ENCODE results near the gene ZNF610. TPM values are rescaled to one million over a fixed set of nuclear protein-coding genes. Genes with fewer than 3 reads are reported as not detected.
A peak's percentile ranks its signal among the peaks of the same experiment; 100 is the strongest.

The ZNF610 gene
- total and polyA plus RNA-seq, 4 donors, result 0.96 to 9.4 (median 1.4) TPM

- peak overlapping the region; percentile 28 to 76 for H3K27ac ChIP-seq (ENCODE audit: low read depth in 1 of 2, low read length in 1 of 2)
- DNase-seq (no peak), ATAC-seq (ENCODE audit: insufficient read depth, low FRiP score) (no peak)
- H3K4me1 ChIP-seq (ENCODE audit: control insufficient read depth in 5 of 5, insufficient read depth in 5 of 5, low read length in 5 of 5), result peaks cover 0 to 13% (median 7%) of the 10 kb centered on the region in 5 donors
- H3K9me3 ChIP-seq (ENCODE audit: control insufficient read depth in 4 of 4, insufficient read depth in 3 of 4, low read length in 3 of 4), result peaks cover 0 to 31% (median 16%) of the 10 kb centered on the region in 4 donors
- TF ChIP-seq CTCF (IDR thresholded peaks at IDR 0.05; ENCODE audit: control extremely low read depth, extremely low read depth), result no peak
- H3K9ac ChIP-seq (ENCODE audit: insufficient read depth in 1 of 2, low read length in 2 of 2), result peak overlapping the region; percentile 45 to 93
- H3K27me3 ChIP-seq (ENCODE audit: control insufficient read depth in 3 of 3, insufficient read depth in 3 of 3, low read length in 2 of 3), result no peaks in the 10 kb centered on the region
- peaks cover 24 to 51% (median 36%) of the 10 kb centered on the region in 4 donors for H3K36me3 ChIP-seq (ENCODE audit: control insufficient read depth in 4 of 4, insufficient read depth in 4 of 4, low read length in 4 of 4)
- H3K4me3 ChIP-seq, result peak overlapping the region; percentile 89
- whole genome bisulfite sequencing, 2 donors, result 3 to 5% methylated on average over 14 of the region's 14 CpGs
Observed at GRCh38 chr19:52398081-52398441, 62.0 kb downstream of the ZNF610 start.

- DNase-seq (no peak), ATAC-seq (ENCODE audit: insufficient read depth, low FRiP score) (no peak)
- no peak overlapping the region for H3K27ac ChIP-seq (ENCODE audit: low read depth in 1 of 2, low read length in 1 of 2)
- 91 to 98% methylated on average over 6 of the region's 6 CpGs for WGBS, 2 donors
- H3K9ac ChIP-seq (ENCODE audit: insufficient read depth in 1 of 2, low read length in 2 of 2), result no peak overlapping the region
- no peaks in the 10 kb centered on the region for H3K27me3 ChIP-seq (ENCODE audit: control insufficient read depth in 3 of 3, insufficient read depth in 3 of 3, low read length in 2 of 3)
- peaks cover 6 to 57% (median 37%) of the 10 kb centered on the region in 4 donors for H3K9me3 ChIP-seq (ENCODE audit: control insufficient read depth in 4 of 4, insufficient read depth in 3 of 4, low read length in 3 of 4)
- no peaks in the 10 kb centered on the region for H3K4me1 ChIP-seq (ENCODE audit: control insufficient read depth in 5 of 5, insufficient read depth in 5 of 5, low read length in 5 of 5)
- TF ChIP-seq CTCF (IDR thresholded peaks at IDR 0.05; ENCODE audit: control extremely low read depth, extremely low read depth), result no peak
- H3K4me3 ChIP-seq, result no peak overlapping the region
- H3K36me3 ChIP-seq (ENCODE audit: control insufficient read depth in 4 of 4, insufficient read depth in 4 of 4, low read length in 4 of 4), result peaks cover 39 to 88% (median 73%) of the 10 kb centered on the region in 4 donors
Observed at GRCh38 chr19:52410276-52410675, 74.2 kb downstream of the ZNF610 start.

- Histone ChIP-seq H3K9me3 (ENCODE audit: control insufficient read depth in 4 of 4, insufficient read depth in 3 of 4, low read length in 3 of 4) (peaks cover 13 to 74% (median 33%) of the 10 kb centered on the region in 4 donors), H3K27ac (ENCODE audit: low read depth in 1 of 2, low read length in 1 of 2) (no peak overlapping the region), H3K27me3 (ENCODE audit: control insufficient read depth in 3 of 3, insufficient read depth in 3 of 3, low read length in 2 of 3) (no peaks in the 10 kb centered on the region), H3K9ac (ENCODE audit: insufficient read depth in 1 of 2, low read length in 2 of 2) (no peak overlapping the region), H3K36me3 (ENCODE audit: control insufficient read depth in 4 of 4, insufficient read depth in 4 of 4, low read length in 4 of 4) (peaks cover 8 to 43% (median 26%) of the 10 kb centered on the region in 4 donors), H3K4me3 (no peak overlapping the region), H3K4me1 (ENCODE audit: control insufficient read depth in 5 of 5, insufficient read depth in 5 of 5, low read length in 5 of 5) (no peaks in the 10 kb centered on the region)
- 95 to 97% methylated on average over 5 of the region's 5 CpGs for WGBS, 2 donors
- no peak for TF ChIP-seq CTCF (IDR thresholded peaks at IDR 0.05; ENCODE audit: control extremely low read depth, extremely low read depth)
- ATAC-seq (ENCODE audit: insufficient read depth, low FRiP score), result no peak
- DNase-seq, result no peak
Observed at GRCh38 chr19:52415711-52416110, 79.7 kb downstream of the ZNF610 start.

Small RNA genes within 50 kb of the gene (small RNA-seq; reads per million reads assigned to genes)
- gene AC010332.1 (ENCODE audit: low replicate concordance), result not detected

Other genes starting within 250 kb of the ZNF610 start
- 10 to 100 TPM; 18.2 to 30.4 TPM for gene ZNF841, start 240.5 kb upstream of the ZNF610 start, total RNA-seq
- gene ZNF841, start 240.5 kb upstream of the ZNF610 start, polyA plus RNA-seq, result 10 to 100 TPM in 1 of 2 donors, 1 to 10 TPM in 1; 5.5 to 13.4 TPM
- 10 to 100 TPM in 1 of 2 donors, 1 to 10 TPM in 1; 7.2 to 18.0 TPM for gene ZNF616, start 196.3 kb upstream of the ZNF610 start, total RNA-seq
- gene ZNF616, start 196.3 kb upstream of the ZNF610 start, polyA plus RNA-seq, result 1 to 10 TPM; 2.6 to 3.3 TPM
- 10 to 100 TPM; 15.1 to 20.6 TPM for gene ZNF836, start 164.6 kb upstream of the ZNF610 start, total RNA-seq
- gene ZNF836, start 164.6 kb upstream of the ZNF610 start, polyA plus RNA-seq, result 1 to 10 TPM; 3.0 to 4.3 TPM
- gene PPP2R1A, start 146.2 kb upstream of the ZNF610 start, total RNA-seq, result 100 to 1,000 TPM; 201 to 250 TPM
- 100 to 1,000 TPM; 117 to 138 TPM for gene PPP2R1A, start 146.2 kb upstream of the ZNF610 start, polyA plus RNA-seq
- 10 to 100 TPM; 11.5 to 14.9 TPM for gene ZNF766, start 66.7 kb upstream of the ZNF610 start, total RNA-seq
- gene ZNF766, start 66.7 kb upstream of the ZNF610 start, polyA plus RNA-seq, result 1 to 10 TPM; 3.2 to 5.4 TPM
- gene ZNF480, start 39.1 kb upstream of the ZNF610 start, total RNA-seq, result 10 to 100 TPM in 1 of 2 donors, 1 to 10 TPM in 1; 8.3 to 10.9 TPM
- gene ZNF480, start 39.1 kb upstream of the ZNF610 start, polyA plus RNA-seq, result 10 to 100 TPM in 1 of 2 donors, 1 to 10 TPM in 1; 3.5 to 10.8 TPM
- gene ZNF880, start 33.7 kb downstream of the ZNF610 start, total RNA-seq, result 10 to 100 TPM; 12.5 to 27.4 TPM
- 1 to 10 TPM; 7.8 to 9.0 TPM for gene ZNF880, start 33.7 kb downstream of the ZNF610 start, polyA plus RNA-seq
- gene ZNF528, start 61.6 kb downstream of the ZNF610 start, total RNA-seq, result 10 to 100 TPM; 20.8 to 69.1 TPM
- gene ZNF528, start 61.6 kb downstream of the ZNF610 start, polyA plus RNA-seq, result 1 to 10 TPM; 5.0 to 8.9 TPM
- under 1 TPM; 0.18 to 0.20 TPM for gene ZNF534, start 92.9 kb downstream of the ZNF610 start, total RNA-seq
- under 1 TPM; 0.06 to 0.08 TPM for gene ZNF534, start 92.9 kb downstream of the ZNF610 start, polyA plus RNA-seq
- gene ZNF578, start 117.3 kb downstream of the ZNF610 start, total RNA-seq, result 1 to 10 TPM; 2.5 to 5.2 TPM
- gene ZNF578, start 117.3 kb downstream of the ZNF610 start, polyA plus RNA-seq, result under 1 TPM; 0.48 to 0.65 TPM
- 10 to 100 TPM; 20.2 to 37.9 TPM for gene ZNF808, start 191.4 kb downstream of the ZNF610 start, total RNA-seq
- gene ZNF808, start 191.4 kb downstream of the ZNF610 start, polyA plus RNA-seq, result 1 to 10 TPM; 2.8 to 4.0 TPM
- gene ZNF701, start 234.0 kb downstream of the ZNF610 start, total RNA-seq, result 10 to 100 TPM; 14.8 to 28.9 TPM
- gene ZNF701, start 234.0 kb downstream of the ZNF610 start, polyA plus RNA-seq, result 1 to 10 TPM; 5.8 to 9.4 TPM

All from lung (tissue), 13 donors.